ENCODE measurements around the gene ADAMTS1. TPM values are rescaled to one million over a fixed set of nuclear protein-coding genes. Genes with fewer than 3 reads are reported as not detected.

Gene ADAMTS1
- total and polyA plus RNA-seq, 2 donors (not counting 3 experiments of a cell fraction or from before 2014, with no cell fraction given), result 15.4 to 16.3 TPM

DNA sequence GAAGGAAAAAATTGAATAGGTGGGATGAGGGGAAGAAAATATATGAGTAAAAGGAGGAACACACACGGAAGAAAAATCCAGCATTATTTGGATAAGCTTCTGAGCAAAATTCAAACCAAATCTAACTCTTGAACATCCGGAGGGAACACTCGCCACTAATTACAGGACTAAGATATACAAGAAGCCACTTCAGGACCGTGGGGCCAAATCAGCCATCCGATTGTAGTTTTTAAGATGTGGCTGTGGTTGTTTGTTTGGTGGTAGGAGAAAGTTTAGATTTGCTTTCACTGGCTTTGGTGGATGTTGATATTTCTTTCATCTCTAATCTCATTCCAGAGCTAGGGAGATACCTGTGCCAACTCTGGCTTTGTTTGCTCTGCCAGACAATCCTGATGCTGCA is 43.7 kb upstream of the ADAMTS1 start:
- no peak for FAIRE-seq
- CTCF ChIA-PET, result interaction anchor here (2.4 kb wide), 1 partner anchor 812 kb away, joined by 9 read pairs; no protein-coding TSS in a partner anchor

More for the DNA sequence above, 43.7 kb upstream of the ADAMTS1 start:
- H3K9me1 ChIP-seq (replicated peaks; ENCODE audit: control insufficient read depth, extremely low read depth, insufficient read depth, low read length), result no peaks in the 10 kb centered on the region
- no peaks in the 10 kb centered on the region for H3K79me2 ChIP-seq (ENCODE audit: control insufficient read depth, insufficient read depth, low read length)
- H3K27me3 ChIP-seq (ENCODE audit: control insufficient read depth in 2 of 2, insufficient read depth in 2 of 2, low read length in 2 of 2), result peaks cover 0 to 3% of the 10 kb centered on the region in 2 experiments
- dilution Hi-C loops (cut with MboI; ENCODE audit: extremely low pct_ligation_motif_present, low sequenced_read_pairs), result no loop called here
- BruUV-seq (replicated peaks), result no TSS peak
- DNase-seq (ENCODE audit: low read depth, low spot score), result no peak
- intact Hi-C loops (cut with micrococcal nuclease), result no loop called here
- no peak overlapping the region for H2AFZ ChIP-seq (ENCODE audit: low read depth, low read length)
- H3K9ac ChIP-seq (replicated peaks; ENCODE audit: extremely low read depth, insufficient read depth, low read length), result no peak overlapping the region
- no peak overlapping the region for H3K27ac ChIP-seq (ENCODE audit: insufficient read depth, low read depth, low read length)
- no peaks in the 10 kb centered on the region for H3K4me1 ChIP-seq (ENCODE audit: control insufficient read depth, extremely low read depth, insufficient read depth, low read length)
- H4K20me1 ChIP-seq (replicated peaks; ENCODE audit: control insufficient read depth, extremely low read depth, insufficient read depth, low read length), result no peaks in the 10 kb centered on the region
- POLR2A ChIA-PET, result no interaction called here
- no peaks in the 10 kb centered on the region for H3K9me3 ChIP-seq (replicated peaks; ENCODE audit: control insufficient read depth, insufficient read depth, low read length)
- TF ChIP-seq JUN (IDR thresholded peaks at IDR 0.05; ENCODE audit: borderline replicate concordance, insufficient read depth, insufficient read length, low read depth) (no peak), MYC (IDR thresholded peaks at IDR 0.05; ENCODE audit: low read depth, low read length) (no peak), GATA2 (IDR thresholded peaks at IDR 0.05; ENCODE audit: insufficient read depth, insufficient read length, low read depth, low read length) (no peak), FOS (IDR thresholded peaks at IDR 0.05; ENCODE audit: borderline replicate concordance, insufficient read depth, low read length) (no peak), POLR2A (IDR thresholded peaks at IDR 0.05; ENCODE audit: low read depth, low read length) (no peak), EZH2 (IDR thresholded peaks at IDR 0.05; ENCODE audit: borderline replicate concordance, low read depth, low read length, severe bottlenecking) (no peak), POLR2AphosphoS5 (IDR thresholded peaks at IDR 0.05; ENCODE audit: insufficient read depth, low read depth, low read length) (no peak)
- TF ChIP-seq, protein P1, sequence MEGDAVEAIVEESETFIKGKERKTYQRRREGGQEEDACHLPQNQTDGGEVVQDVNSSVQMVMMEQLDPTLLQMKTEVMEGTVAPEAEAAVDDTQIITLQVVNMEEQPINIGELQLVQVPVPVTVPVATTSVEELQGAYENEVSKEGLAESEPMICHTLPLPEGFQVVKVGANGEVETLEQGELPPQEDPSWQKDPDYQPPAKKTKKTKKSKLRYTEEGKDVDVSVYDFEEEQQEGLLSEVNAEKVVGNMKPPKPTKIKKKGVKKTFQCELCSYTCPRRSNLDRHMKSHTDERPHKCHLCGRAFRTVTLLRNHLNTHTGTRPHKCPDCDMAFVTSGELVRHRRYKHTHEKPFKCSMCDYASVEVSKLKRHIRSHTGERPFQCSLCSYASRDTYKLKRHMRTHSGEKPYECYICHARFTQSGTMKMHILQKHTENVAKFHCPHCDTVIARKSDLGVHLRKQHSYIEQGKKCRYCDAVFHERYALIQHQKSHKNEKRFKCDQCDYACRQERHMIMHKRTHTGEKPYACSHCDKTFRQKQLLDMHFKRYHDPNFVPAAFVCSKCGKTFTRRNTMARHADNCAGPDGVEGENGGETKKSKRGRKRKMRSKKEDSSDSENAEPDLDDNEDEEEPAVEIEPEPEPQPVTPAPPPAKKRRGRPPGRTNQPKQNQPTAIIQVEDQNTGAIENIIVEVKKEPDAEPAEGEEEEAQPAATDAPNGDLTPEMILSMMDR (IDR thresholded peaks at IDR 0.05; ENCODE audit: extremely low read depth in 1 of 2, insufficient read depth in 1 of 2, low read depth in 1 of 2, low read length in 2 of 2), result no peak
- TF ChIP-seq, protein P2, sequence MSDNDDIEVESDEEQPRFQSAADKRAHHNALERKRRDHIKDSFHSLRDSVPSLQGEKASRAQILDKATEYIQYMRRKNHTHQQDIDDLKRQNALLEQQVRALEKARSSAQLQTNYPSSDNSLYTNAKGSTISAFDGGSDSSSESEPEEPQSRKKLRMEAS (IDR thresholded peaks at IDR 0.05; ENCODE audit: insufficient read depth, insufficient read length), result no peak
- no peak overlapping the region for H3K4me2 ChIP-seq (ENCODE audit: insufficient read depth, low read length)
- H3K36me3 ChIP-seq (ENCODE audit: control insufficient read depth in 2 of 2, extremely low read depth in 1 of 2, insufficient read depth in 2 of 2, low read length in 2 of 2), result no peaks in the 10 kb centered on the region
- no peak overlapping the region for H3K4me3 ChIP-seq (replicated peaks in 1 of 3; ENCODE audit: insufficient read depth in 1 of 3, low read depth in 1 of 3, low read length in 3 of 3)

Measured in endothelial cell of umbilical vein (primary cell).